ENCODE measurements around the gene RABL2A. TPM values are rescaled to one million over a fixed set of nuclear protein-coding genes. Genes with fewer than 3 reads are reported as not detected.
"Not testable (repeated sequence)": the region's sequence is repeated elsewhere in the genome, so short reads cannot be mapped to it uniquely, and the experiment has no call there.

Gene RABL2A
- total RNA-seq, 1 donor from 2014 or later: 13.4 TPM

GRCh38 chr2:113598738-113599137 is 28.3 kb upstream of the RABL2A start:
- H3K27ac Mint-ChIP-seq; H3K27me3 Mint-ChIP-seq (ENCODE audit: insufficient read depth, low read depth); H3K4me2 ChIP-seq; H3K9ac ChIP-seq; H3K9me3 Mint-ChIP-seq; H2AFZ ChIP-seq (replicated peaks); H3K9me3 ChIP-seq (ENCODE audit: low read depth); H3K36me3 Mint-ChIP-seq; H3K27ac ChIP-seq; H4K20me1 ChIP-seq (ENCODE audit: low read depth); H3F3A ChIP-seq (ENCODE audit: low read depth); H3K4me1 ChIP-seq; H3K4me3 ChIP-seq; H3K79me2 ChIP-seq (ENCODE audit: low read depth); DNase-seq (ENCODE audit: low spot score); H3K4me1 Mint-ChIP-seq; H3K27me3 ChIP-seq; H3K36me3 ChIP-seq; H3K4me3 Mint-ChIP-seq: not testable (repeated sequence)

- not testable (repeated sequence) for H3K36me3 Mint-ChIP-seq, H3K27me3 ChIP-seq
These were observed 27.9 kb upstream of the RABL2A start for GRCh38 chr2:113599208-113599607.

GRCh38 chr2:113602040-113602769 is 24.9 kb upstream of the RABL2A start:
- H3K4me1 Mint-ChIP-seq; H3K9ac ChIP-seq; H4K20me1 ChIP-seq (ENCODE audit: low read depth); H3K27ac ChIP-seq; H2AFZ ChIP-seq (replicated peaks); H3K4me3 Mint-ChIP-seq; H3K9me3 ChIP-seq (ENCODE audit: low read depth); H3K4me3 ChIP-seq; H3K9me3 Mint-ChIP-seq; H3K27me3 ChIP-seq; H3K4me2 ChIP-seq; H3K27ac Mint-ChIP-seq; H3K36me3 ChIP-seq; H3K27me3 Mint-ChIP-seq (ENCODE audit: insufficient read depth, low read depth); H3K36me3 Mint-ChIP-seq; H3F3A ChIP-seq (ENCODE audit: low read depth); H3K4me1 ChIP-seq; H3K79me2 ChIP-seq (ENCODE audit: low read depth): not testable (repeated sequence)
- peak; percentile 38 for DNase-seq (ENCODE audit: low spot score)
- TF ChIP-seq CTCF (IDR thresholded peaks at IDR 0.05): peak; percentile 29

More at GRCh38 chr2:113599208-113599607, 27.9 kb upstream of the RABL2A start:
- not testable (repeated sequence) for H2AFZ ChIP-seq (replicated peaks); H4K20me1 ChIP-seq (ENCODE audit: low read depth); H3F3A ChIP-seq (ENCODE audit: low read depth); H3K4me3 Mint-ChIP-seq; H3K27ac ChIP-seq; H3K9me3 ChIP-seq (ENCODE audit: low read depth); DNase-seq (ENCODE audit: low spot score); H3K4me1 ChIP-seq; H3K27ac Mint-ChIP-seq; H3K36me3 ChIP-seq; H3K27me3 Mint-ChIP-seq (ENCODE audit: insufficient read depth, low read depth); H3K9ac ChIP-seq; H3K4me1 Mint-ChIP-seq; H3K4me3 ChIP-seq; H3K79me2 ChIP-seq (ENCODE audit: low read depth); H3K4me2 ChIP-seq; H3K9me3 Mint-ChIP-seq

- Histone ChIP-seq H3K79me2 (ENCODE audit: low read depth) (no peaks in the 10 kb centered on the region), H3K9me3 (ENCODE audit: low read depth) (no peaks in the 10 kb centered on the region), H3K4me3 (peak overlapping the region; percentile 57), H3K4me2 (peak overlapping the region; percentile 62), H3K27ac (no peak overlapping the region), H4K20me1 (ENCODE audit: low read depth) (no peaks in the 10 kb centered on the region), H3K9ac (no peak overlapping the region), H3K4me1 (no peaks in the 10 kb centered on the region), H3K36me3 (no peaks in the 10 kb centered on the region), H2AFZ (replicated peaks) (no peak overlapping the region), H3K27me3 (no peaks in the 10 kb centered on the region), H3F3A (ENCODE audit: low read depth) (peaks cover 2% of the 10 kb centered on the region)
- peaks cover 2% of the 10 kb centered on the region for H3K9me3 Mint-ChIP-seq
- no peak for DNase-seq (ENCODE audit: low spot score)
- no peak overlapping the region for H3K27ac Mint-ChIP-seq
- peak overlapping the region; percentile 94 for H3K4me3 Mint-ChIP-seq
- TF ChIP-seq EZH2phosphoT487 (IDR thresholded peaks at IDR 0.05) (no peak), CTCF (IDR thresholded peaks at IDR 0.05) (no peak)
- no peaks in the 10 kb centered on the region for H3K27me3 Mint-ChIP-seq (ENCODE audit: insufficient read depth, low read depth)
- no peaks in the 10 kb centered on the region for H3K4me1 Mint-ChIP-seq
- no peaks in the 10 kb centered on the region for H3K36me3 Mint-ChIP-seq
These were observed 24.1 kb upstream of the RABL2A start for GRCh38 chr2:113602869-113603466.

- not testable (repeated sequence) for H3K79me2 ChIP-seq (ENCODE audit: low read depth); H3K27me3 Mint-ChIP-seq (ENCODE audit: insufficient read depth, low read depth); H3K4me1 ChIP-seq; H3F3A ChIP-seq (ENCODE audit: low read depth); H3K9me3 ChIP-seq (ENCODE audit: low read depth); H3K9ac ChIP-seq; H3K27me3 ChIP-seq; H3K9me3 Mint-ChIP-seq; H3K36me3 ChIP-seq; H4K20me1 ChIP-seq (ENCODE audit: low read depth); H2AFZ ChIP-seq (replicated peaks); H3K36me3 Mint-ChIP-seq; H3K4me1 Mint-ChIP-seq
- peak overlapping the region; percentile 94 for H3K27ac Mint-ChIP-seq
- peak; percentile 89 for DNase-seq (ENCODE audit: low spot score)
- Histone ChIP-seq H3K4me2 (peak overlapping the region; percentile 62), H3K27ac (peak overlapping the region; percentile 80), H3K4me3 (peak overlapping the region; percentile 60)
- H3K4me3 Mint-ChIP-seq: peak overlapping the region; percentile 94
These were observed 23.5 kb upstream of the RABL2A start for GRCh38 chr2:113603467-113604084.
